ENCODE measurements around the gene ABHD13.
A peak's percentile ranks its signal among the peaks of the same experiment; 100 is the strongest.

The ABHD13 gene

DNA sequence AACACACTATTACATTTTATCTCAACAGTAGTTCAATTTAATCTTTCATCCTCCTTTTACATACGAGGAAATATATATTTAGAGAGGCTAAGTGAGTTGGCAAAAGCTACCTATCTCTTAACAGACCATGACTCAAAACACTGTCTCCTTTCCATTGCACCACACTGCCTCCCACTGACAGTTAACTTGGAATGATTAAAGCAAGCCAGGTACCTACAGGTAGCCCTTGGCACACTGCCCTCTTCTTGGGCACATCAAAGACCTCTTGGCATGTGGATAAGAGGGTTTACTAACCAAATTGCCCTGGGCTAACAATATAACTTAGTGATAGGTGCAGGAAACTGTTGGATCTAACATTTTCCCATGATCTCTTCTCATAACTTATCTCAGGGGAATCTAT lies 1.8 kb downstream of the ABHD13 start:
- Histone ChIP-seq H3K9me2 (ENCODE audit: low read depth, low read length) (no peaks in the 10 kb centered on the region), H2AFZ (ENCODE audit: low read length) (no peak overlapping the region), H3K9ac (ENCODE audit: low read length) (no peak overlapping the region), H3F3A (ENCODE audit: insufficient read depth, low read length) (0 out of 2 replicates have a peak, but pooled peaks cover 6% of the 10 kb centered on the region), H3K4me3 (ENCODE audit: low read depth, low read length, poor library complexity, severe bottlenecking) (no peak overlapping the region), H3K4me2 (ENCODE audit: low read length) (no peak overlapping the region), H3K9me3 (ENCODE audit: low read length) (no peaks in the 10 kb centered on the region), H3K27ac (ENCODE audit: low read depth, low read length, poor library complexity, severe bottlenecking) (no peak overlapping the region), H3K27me3 (ENCODE audit: insufficient read depth, low read length) (no peaks in the 10 kb centered on the region), H4K20me1 (ENCODE audit: insufficient read depth, low read length) (peaks cover 7% of the 10 kb centered on the region; the same call in 1 of the 2 replicates), H3K4me1 (ENCODE audit: insufficient read depth, low read length, severe bottlenecking) (peaks cover 38% of the 10 kb centered on the region), H3K79me2 (ENCODE audit: insufficient read depth, low read length) (peaks cover 6% of the 10 kb centered on the region; the same call in 1 of the 2 replicates), H3K36me3 (ENCODE audit: insufficient read depth, low read length) (no peaks in the 10 kb centered on the region)
- no peak for TF ChIP-seq EZH2 (IDR thresholded peaks at IDR 0.05; ENCODE audit: borderline replicate concordance, low read length)
- TF ChIP-seq CTCF (IDR thresholded peaks at IDR 0.05; ENCODE audit: low read length): peak; percentile 44

- H3K27ac ChIP-seq (ENCODE audit: low read depth, low read length, poor library complexity, severe bottlenecking): no peak overlapping the region
- H3K36me3 ChIP-seq (ENCODE audit: insufficient read depth, low read length): no peaks in the 10 kb centered on the region
- H3K4me1 ChIP-seq (ENCODE audit: insufficient read depth, low read length, severe bottlenecking): peaks cover 13% of the 10 kb centered on the region
- no peak overlapping the region for H3K9ac ChIP-seq (ENCODE audit: low read length)
- H3F3A ChIP-seq (ENCODE audit: insufficient read depth, low read length): no peaks in the 10 kb centered on the region
- no peaks in the 10 kb centered on the region for H3K9me2 ChIP-seq (ENCODE audit: low read depth, low read length)
- H3K27me3 ChIP-seq (ENCODE audit: insufficient read depth, low read length): no peaks in the 10 kb centered on the region
- H2AFZ ChIP-seq (ENCODE audit: low read length): no peak overlapping the region
- H3K4me2 ChIP-seq (ENCODE audit: low read length): no peak overlapping the region
- H3K4me3 ChIP-seq (ENCODE audit: low read depth, low read length, poor library complexity, severe bottlenecking): no peak overlapping the region
- no peak for TF ChIP-seq EZH2 (IDR thresholded peaks at IDR 0.05; ENCODE audit: borderline replicate concordance, low read length)
- no peak for TF ChIP-seq CTCF (IDR thresholded peaks at IDR 0.05; ENCODE audit: low read length)
- H3K79me2 ChIP-seq (ENCODE audit: insufficient read depth, low read length): peaks cover 6% of the 10 kb centered on the region; the same call in 1 of the 2 replicates
- H4K20me1 ChIP-seq (ENCODE audit: insufficient read depth, low read length): peaks cover 7% of the 10 kb centered on the region; the same call in 1 of the 2 replicates
- no peaks in the 10 kb centered on the region for H3K9me3 ChIP-seq (ENCODE audit: low read length)
Observed at GRCh38 chr13:108223687-108224503, 5.7 kb downstream of the ABHD13 start.

DNA sequence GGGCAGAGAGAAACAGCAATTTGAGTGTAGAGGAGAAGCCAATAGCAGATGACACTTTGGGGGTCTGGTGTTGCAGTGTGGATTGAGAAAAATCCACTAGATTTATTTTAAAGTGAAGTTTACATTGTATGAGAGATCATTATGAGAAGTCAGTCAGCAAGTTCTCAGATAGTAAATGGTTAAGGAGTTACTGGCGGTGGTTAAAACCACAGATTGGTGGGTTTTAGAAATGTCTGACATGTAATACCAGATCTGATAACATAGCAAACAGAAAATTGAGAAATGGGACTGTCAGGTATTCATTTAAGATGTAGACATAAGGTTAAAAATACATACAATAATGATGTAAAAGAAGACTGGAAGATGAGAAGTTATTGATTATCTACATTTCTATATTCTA lies 7.2 kb downstream of the ABHD13 start:
- Histone ChIP-seq H3K9ac (ENCODE audit: low read length) (no peak overlapping the region), H3K79me2 (ENCODE audit: insufficient read depth, low read length) (peaks cover 6% of the 10 kb centered on the region; the same call in 1 of the 2 replicates), H3K4me1 (ENCODE audit: insufficient read depth, low read length, severe bottlenecking) (no peaks in the 10 kb centered on the region), H3K27ac (ENCODE audit: low read depth, low read length, poor library complexity, severe bottlenecking) (no peak overlapping the region), H3K36me3 (ENCODE audit: insufficient read depth, low read length) (peaks cover 6% of the 10 kb centered on the region; the same call in 1 of the 2 replicates), H2AFZ (ENCODE audit: low read length) (no peak overlapping the region), H3K27me3 (ENCODE audit: insufficient read depth, low read length) (no peaks in the 10 kb centered on the region), H3K4me3 (ENCODE audit: low read depth, low read length, poor library complexity, severe bottlenecking) (no peak overlapping the region), H4K20me1 (ENCODE audit: insufficient read depth, low read length) (peaks cover 5% of the 10 kb centered on the region; the same call in 1 of the 2 replicates), H3K9me2 (ENCODE audit: low read depth, low read length) (no peaks in the 10 kb centered on the region), H3K4me2 (ENCODE audit: low read length) (no peak overlapping the region), H3K9me3 (ENCODE audit: low read length) (no peaks in the 10 kb centered on the region), H3F3A (ENCODE audit: insufficient read depth, low read length) (no peaks in the 10 kb centered on the region)
- no peak for TF ChIP-seq EZH2 (IDR thresholded peaks at IDR 0.05; ENCODE audit: borderline replicate concordance, low read length)
- no peak for TF ChIP-seq CTCF (IDR thresholded peaks at IDR 0.05; ENCODE audit: low read length)
